Forelimb muscle (tissue), 1 donor: Measurements from ENCODE around the gene PRELP. TPM values are rescaled to one million over a fixed set of nuclear protein-coding genes. Genes with fewer than 3 reads are reported as not detected.

Experiments
- DNase-seq: peaks from one replicate; pipeline ENCODE4 v3.0.0-alpha.2; 2013; ENCODE audit warnings: low read depth
- polyA plus RNA-seq: library from polyadenylated mRNA; unstranded; fragments of 120-200 nt; gene quantifications from one replicate; pipeline ENCODE4 v1.2.1, GENCODE V29; 2013; ENCODE audit not compliant: insufficient read length

PRELP gene
- polyA plus RNA-seq, 1 donor: 1.5 TPM

DNA sequence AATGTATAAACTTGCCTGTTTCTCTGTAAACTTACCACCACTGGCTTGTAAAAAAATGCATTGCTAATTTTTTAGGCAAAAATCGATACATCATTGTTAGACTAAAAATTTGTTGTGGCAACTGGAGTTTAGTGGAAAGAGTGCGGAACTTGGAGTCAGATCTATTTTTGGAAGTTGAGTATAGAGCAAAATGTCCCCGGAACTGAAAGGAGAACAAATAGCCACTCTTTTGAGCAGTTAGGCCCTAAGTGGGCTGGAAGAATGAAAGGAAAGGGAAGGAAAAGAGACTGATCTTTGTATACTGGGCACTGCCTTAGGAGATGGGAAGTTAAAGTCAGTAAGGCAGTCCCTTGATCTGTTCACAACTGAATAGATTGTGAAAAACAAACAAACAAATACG, 48.5 kb downstream of the PRELP start:
- DNase-seq: no peak

DNA sequence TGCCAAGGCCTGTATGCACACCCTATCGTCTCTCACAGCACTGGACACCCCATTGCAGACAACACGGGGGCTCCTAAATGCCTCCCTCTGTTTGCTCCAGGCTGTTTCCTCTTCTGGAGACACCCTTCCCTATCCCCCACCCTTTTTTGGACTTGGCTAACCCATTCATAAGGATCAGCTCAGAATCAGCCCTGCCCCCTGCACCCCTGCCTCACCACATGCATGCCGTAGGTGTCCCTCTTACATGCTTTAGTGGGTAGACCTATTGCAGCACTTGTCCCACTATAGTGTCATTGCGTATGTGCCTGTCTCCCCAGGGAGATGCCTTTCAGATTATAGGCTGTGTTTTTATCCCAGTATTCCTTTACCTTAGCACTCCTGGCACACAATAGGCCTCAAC, 49.2 kb downstream of the PRELP start:
- no peak for DNase-seq

DNA sequence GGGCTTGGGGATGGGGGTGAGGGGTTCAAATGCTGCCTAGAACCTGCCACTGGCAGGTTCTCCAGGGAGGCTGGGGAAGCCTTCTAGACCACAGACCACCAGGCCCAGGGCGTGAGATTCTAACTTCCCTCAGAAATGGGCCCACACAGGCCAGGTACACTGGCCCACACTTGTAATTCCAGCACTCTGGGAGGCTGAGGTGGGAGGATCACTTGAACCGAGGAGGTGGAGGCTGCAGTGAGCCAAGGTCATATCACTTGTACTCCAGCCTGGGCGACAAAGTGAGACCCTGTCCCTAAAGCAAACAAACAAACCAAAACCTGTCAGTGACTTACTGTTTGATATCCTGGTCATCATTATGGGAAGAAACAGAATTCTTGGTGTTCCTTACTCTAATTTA, 50.1 kb downstream of the PRELP start:
- DNase-seq: no peak

DNA sequence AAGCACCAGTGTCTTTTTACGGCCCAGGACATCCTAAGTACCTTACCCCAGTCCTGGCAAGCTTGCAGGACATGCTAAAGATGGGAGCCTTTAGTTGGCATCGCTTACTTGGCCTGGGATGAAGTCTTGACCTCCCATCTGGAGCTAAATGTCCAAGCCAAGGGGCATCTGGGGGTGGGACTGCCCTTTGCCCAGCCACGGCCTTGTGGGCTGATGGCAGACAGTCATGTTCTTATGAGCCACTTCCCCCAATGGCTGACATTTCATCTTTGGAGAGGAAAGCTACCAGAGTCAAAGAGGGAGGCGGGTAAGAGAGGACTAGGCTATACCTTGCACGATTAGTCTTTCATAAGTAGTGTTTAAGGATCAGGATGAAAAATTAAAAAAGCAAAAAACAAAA, 50.5 kb downstream of the PRELP start:
- DNase-seq: no peak

DNA sequence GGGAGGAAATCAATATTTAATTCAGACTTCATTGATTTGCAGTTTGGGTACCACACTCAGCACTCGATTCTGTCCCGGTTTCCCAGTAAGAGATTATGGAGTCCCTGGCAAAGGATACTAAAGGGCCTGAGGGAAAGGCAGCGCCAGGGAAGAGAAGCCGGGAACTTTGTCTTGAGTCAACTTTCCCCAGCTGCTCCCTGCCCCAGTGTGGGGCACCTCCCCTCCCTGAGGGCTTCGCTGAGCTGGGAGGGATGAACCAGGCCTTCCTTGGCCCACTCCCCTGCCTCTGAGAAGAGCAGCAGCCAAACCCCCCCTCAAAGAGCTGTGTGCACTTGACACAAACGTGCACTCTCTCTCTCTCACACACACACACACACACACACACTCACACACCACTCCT, 51.0 kb downstream of the PRELP start:
- no peak for DNase-seq

DNA sequence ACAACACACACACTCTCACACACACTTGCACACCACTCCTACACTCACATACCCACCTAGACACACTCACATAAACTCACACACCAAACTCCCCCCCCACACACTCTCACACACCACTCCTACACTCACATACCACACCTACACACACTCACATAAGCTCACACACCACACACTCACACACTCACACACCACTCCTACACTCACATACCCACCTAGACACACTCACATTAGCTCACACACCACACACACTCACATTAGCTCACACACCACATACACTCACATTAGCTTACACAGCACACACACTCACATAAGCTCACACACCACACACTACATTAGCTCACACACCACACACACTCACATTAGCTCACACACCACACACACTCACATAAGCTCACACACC, 51.4 kb downstream of the PRELP start:
- no peak for DNase-seq

DNA sequence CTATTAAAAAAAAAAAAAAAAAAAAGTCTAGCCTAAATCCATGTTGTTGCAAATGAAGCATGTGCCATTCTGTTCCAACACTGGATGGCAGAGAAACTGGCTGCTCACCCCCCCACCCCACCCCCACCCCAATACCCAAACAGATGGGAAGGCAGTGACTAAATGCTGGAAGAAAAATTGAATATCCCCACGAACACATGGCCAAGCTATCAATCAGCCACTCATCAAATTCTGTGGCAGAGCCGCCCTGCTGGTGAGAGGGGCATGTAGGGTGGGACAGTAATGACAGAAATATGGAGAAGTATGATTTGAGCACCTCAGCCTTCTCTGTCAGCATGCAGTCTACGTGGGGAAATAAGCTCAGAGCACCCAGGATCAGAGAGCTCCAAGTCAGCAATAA, 52.5 kb downstream of the PRELP start:
- DNase-seq: no peak

DNA sequence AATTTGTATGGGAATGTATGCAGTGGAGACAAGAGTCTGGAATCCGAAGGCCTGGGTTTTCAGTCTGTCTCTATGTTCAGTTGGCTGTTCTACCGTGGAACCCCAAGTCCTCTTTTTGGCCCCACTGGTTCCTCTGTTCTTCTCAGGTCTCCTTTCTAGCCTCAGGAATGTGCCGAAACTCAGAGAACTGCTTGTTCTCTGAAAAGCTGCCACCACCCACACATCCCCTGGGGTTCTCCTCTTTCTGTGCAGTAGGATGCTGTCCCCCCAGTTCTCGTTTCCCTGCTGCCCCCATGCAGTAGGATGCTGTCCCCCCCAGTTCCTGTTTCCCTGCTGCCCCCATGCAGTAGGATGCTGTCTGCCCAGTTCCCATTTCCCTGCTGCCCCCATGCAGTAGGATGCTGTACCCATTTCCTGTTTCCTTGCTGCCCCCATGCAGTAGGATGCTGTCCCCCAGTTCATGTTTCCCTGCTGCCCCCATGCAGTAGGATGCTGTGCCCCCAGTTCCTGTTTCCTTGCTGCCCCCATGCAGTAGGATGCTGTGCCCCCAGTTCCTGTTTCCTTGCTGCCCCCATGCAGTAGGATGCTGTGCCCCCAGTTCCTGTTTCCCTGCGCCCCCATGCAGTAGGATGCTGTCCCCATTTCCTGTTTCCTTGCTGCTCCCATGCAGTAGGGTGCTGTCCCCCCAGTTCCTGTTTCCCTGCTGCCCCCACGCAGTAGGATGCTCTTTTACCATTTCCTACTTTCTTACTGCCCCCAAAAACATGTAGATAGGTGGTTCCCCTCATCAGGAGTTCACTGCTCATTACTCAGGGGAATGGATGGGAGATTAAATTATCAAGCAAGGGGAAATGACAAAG, 53.6 kb downstream of the PRELP start:
- DNase-seq: no peak

DNA sequence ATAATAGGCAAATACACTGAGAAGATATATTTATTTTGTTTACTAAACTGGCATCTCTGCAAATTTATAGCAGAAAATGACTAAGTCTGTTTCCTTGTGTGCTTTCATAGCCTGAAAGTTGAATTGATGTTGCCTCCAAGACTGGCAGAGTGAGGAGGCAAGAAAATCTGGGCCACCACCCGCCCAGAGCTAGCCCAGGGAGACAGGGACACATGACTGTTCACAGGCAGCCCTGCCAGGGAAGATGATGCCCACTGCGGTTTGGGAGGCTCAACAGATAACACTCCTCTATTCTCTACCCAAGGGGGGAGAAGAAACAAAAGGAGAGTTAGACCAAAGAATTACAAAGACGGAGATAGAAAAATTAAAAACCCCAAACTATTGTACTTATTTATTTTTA, 55.5 kb downstream of the PRELP start:
- no peak for DNase-seq

DNA sequence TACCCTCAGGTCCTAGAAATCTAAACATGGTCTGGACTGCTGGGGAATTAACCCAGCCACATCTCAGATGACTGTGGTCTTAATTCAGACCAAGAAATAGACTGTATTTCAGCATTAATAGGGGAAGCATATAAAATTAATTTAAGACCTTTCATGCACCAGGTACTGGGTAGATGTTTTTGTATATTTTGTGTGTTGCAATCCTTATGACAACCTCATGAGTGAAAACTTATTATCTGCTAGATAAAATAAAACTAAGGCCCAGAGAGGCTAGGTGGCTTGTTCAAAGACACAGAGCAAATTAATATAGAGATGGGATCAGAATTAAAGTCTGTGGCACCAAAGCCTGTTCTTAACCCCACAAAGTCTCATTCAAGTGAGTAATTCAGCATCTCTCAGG, 58.4 kb downstream of the PRELP start:
- DNase-seq: no peak

DNA sequence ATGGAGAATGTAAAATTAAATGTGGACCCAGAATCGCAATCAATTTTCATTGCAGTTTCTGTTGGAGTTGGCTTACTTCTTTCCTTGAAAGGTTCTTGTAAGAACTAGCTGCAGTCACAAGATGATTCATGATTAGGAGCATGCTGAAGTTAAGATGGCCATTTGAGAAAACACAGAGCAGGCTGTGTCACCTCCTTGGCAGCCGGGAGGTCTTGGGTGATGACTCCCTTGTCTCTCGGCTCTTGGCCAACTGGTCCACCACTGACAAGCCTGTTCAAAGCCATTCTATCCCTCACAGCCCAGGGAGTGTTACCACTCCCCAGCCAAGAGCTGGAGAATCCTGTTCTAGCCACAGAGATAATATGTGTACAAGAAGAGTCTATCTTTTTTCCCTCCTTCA, 58.9 kb downstream of the PRELP start:
- DNase-seq: no peak

DNA sequence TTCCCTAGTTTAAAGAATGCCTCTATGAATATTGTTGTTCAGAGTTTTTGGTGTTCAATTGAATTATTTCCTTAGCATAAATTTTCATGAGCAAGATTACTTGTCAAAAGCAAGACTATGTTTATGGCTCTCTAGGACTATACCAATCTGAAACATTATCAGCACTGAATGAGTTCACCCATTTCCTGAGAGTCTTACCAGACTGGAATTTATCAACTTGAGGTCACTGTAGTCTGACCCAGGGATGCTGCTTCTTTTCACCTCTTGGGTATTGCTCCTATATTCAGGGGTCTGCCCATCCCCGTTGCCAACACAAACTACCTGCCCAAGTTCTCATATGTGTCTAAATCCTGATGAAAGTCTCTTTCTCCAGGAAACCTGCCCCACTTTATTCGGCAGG, 61.0 kb downstream of the PRELP start:
- no peak for DNase-seq

DNA sequence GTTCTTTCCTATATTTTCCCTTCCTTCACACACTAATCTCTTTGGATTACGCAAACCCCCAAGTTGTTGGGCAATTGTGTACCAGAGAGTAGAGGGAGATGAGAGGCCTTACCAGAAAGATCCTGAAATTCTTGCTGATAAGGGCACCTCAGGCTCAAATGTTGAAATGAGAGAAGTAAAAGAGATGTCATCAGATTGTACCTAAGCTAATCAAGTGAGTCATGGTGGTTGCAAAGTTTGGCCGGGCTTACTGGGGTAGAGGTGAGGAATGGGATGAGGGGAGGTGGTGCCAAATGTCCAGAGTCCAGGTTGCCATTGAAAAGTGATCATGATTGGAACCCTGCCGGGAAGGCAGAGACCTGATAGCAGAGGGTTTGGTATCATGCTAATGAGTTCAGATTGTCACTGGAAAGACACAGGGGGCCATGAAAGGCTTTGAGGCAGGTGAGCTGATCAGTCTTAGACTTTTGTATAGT, 61.4 kb downstream of the PRELP start:
- no peak for DNase-seq

DNA sequence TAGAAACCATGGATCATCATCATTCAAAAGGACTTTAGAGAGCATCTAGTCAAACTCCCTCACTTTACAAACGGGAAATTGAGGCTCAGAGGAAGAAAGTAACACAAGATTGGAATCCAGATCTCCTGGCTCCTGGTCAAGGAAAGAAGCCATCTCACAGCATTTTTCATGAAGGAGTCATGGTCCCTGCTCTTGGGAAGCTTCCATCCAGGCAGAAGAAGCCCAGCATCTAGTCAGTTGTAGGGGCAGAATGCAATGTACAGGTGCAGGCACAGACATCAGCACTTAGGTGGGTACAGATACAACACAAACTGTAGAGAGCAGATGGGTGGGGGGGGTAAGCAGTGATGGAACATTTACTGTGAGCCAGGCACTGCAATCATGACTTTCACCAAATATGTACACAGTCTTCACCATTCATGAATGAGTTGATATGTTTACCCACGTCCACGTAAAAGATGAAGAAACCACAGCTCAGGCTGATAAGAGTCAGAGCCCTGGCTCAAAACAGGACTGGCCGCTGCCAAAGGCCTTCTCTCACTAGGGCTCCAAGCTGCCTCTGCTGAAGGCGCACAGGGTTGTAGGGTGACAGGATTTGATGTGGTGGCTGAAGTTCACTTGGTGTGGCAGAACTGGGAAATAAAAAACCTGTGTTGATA, 62.3 kb downstream of the PRELP start:
- no peak for DNase-seq

DNA sequence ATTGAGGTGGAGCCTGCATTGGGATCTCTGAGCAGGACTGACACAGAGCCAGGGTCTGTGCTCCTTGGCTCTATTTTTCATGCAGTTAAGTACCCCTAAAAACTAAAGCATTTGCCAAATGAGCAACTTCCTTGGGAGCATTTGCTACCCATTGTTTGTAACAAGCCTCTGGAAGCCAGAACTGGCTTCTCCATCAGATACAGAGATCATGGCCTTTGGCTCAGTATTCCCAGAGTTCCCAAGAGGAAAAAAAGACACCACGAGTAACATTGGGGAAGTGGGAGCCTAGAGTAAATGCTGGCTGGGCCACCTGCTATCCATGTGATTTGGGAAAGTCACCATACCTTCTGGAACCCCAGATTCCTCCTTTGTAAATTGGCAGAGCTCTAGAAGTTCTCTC, 63.1 kb downstream of the PRELP start:
- DNase-seq: no peak

DNA sequence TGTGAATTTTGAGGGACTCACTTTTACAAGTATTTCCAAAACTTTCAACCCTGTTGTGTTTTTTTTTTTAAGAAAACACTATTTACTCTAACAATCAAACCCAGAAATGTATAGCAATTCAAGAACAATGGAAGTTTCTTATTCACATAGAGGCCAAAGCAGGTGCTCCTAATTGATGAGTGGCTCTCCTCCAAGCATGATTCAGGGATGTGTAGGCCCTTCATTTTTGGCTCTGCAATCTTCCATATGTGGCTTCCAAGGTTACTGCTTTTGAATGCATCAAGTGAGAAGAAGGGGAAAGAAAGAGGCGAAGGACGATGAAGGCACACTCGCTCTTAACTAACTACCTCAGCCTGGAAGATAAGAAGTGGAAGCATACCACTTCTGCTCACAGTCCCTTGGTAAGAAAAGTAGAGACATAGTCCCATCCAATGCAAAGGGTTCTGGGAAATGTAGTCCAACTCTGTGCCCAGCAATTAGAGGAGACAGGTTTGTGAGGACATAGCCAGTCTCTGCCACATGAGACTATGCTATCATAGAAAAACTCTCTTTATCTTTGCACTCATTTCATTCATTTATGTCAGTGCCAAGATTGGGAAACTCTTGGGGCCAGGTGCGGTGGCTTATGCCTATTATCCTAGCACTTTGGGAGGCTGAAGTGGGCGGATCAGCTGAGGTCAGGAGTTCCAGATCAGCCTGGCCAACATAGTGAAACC, 64.4 kb downstream of the PRELP start:
- DNase-seq: no peak

Other genes starting within 250 kb of the PRELP start
- 0.71 TPM for gene CHIT1, start 246.1 kb upstream of the PRELP start, polyA plus RNA-seq
- 120 TPM for gene BTG2, start 170.3 kb upstream of the PRELP start, polyA plus RNA-seq
- gene FMOD, start 124.7 kb upstream of the PRELP start, polyA plus RNA-seq: 75.8 TPM
- not detected for gene OPTC, start 18.3 kb downstream of the PRELP start, polyA plus RNA-seq
- 71.1 TPM for gene ATP2B4, start 151.0 kb downstream of the PRELP start, polyA plus RNA-seq